CD4-positive, alpha-beta T cell treated with Interleukin-10 for 1 hour (primary cell): Measurements from ENCODE around the gene DPP10.

Experiments used
- DNase-seq: peaks from one replicate; pipeline ENCODE4 v3.0.0-alpha.2; 2020

DPP10 gene

DNA sequence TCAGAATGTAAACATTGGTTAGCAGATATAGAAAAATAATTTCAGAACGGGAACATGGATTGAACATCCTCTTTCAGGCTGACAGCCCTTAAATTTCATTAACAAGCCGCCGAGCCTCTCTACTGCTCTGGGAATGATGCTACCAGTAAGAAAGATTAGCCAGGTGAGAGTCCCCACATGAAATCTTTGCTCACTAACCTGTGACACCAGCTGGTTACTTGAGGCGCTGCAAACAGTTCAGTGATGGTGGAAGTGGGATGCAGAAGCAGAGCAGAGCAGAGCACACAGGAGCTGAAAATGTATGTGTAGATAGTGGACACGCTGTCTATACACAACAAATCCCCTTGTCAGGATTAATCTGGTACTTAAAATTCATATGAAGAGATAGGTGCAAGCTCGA lies 721.1 kb downstream of the DPP10 start:
- DNase-seq: no peak

DNA sequence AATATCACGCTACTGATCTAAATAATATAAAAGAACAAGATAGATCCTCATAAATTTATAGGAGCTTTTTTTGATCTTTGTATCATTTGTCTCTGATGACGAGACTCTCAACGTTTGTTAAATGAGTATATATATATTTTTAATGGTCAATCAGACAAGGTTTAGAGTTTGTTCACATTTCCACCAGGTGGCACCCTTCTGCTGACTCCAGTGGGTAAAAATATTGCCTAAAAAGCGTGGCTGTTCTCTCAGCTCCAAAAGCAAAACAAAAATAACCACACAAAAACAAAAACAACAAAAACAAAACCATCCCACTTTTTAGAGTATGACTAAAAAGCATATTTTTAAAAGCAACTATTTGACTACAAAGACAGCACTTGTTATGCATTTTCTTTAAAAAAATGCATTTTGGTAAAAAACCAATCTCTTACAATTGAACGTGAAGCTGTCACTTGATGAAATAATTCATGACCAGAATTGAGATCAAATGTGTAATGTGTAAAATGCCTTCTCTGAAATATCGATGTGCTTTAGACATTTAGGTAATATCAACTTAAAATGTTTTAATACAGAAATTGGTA lies 723.2 kb downstream of the DPP10 start:
- DNase-seq: no peak

DNA sequence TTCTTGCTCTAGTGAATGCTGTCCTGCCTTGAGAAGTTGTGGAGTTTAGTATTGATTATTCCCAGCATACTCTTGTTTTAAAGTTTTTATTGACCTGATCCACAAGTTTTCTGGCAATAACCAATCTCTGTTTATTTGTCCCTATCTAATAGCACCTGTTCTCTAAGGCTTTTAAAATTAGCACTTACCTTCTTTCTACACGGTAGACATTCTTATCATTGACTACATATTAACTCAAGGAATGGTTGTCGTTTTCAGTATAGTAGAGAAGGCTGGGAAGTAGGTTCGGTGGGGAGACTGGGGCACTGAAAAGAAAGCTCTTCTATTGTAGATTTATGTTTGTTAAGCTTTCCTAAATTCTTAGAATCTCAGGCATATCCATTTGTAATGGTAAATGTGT lies 726.0 kb downstream of the DPP10 start:
- DNase-seq: no peak

- no peak for DNase-seq
Observed at GRCh38 chr2:115169814-115170213, 727.4 kb downstream of the DPP10 start.

- DNase-seq: no peak
Observed at GRCh38 chr2:115171751-115172150, 729.3 kb downstream of the DPP10 start.

DNA sequence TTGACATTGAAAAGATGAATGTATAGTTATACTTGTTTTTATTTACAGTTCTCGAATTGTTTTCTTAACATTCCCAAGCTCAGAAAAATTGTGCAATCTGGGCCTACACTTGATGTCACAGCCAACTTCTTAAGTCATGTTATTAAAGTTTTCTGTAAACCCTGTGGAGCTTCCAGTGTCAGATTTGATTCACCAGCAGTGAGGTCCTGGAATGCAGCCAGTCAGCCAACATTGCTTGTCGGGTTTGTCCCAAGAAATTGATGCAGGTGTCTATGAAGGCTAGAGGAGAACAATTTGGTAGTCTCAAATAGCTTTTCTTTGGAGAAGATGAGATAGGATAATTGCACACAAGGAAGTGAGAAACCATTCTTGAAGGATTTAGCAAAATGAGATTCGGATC lies 732.2 kb downstream of the DPP10 start:
- no peak for DNase-seq

GRCh38 chr2:115183144-115183543 lies 740.7 kb downstream of the DPP10 start:
- DNase-seq: no peak

- DNase-seq: no peak
Observed at GRCh38 chr2:115190459-115190858, 748.0 kb downstream of the DPP10 start.

GRCh38 chr2:115194623-115195022 lies 752.2 kb downstream of the DPP10 start:
- no peak for DNase-seq

DNA sequence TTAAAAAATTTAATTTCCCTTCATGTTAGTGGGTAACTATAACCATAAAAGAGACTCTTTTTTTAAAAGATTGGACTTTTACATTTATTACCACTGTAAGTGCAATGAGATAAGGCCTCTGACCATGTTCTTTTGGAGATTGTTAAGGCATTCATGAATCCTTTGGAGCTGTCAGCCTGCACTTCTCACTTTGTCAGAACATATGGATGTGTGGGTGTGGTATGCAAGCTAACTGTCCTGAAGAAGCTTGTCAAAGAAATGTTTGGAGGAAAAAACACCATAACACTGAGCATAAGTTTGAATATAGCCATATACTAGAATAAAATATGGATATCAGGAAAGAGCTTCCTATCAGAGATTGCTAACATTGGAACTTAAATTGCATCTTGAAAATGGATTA lies 754.1 kb downstream of the DPP10 start:
- DNase-seq: no peak

DNA sequence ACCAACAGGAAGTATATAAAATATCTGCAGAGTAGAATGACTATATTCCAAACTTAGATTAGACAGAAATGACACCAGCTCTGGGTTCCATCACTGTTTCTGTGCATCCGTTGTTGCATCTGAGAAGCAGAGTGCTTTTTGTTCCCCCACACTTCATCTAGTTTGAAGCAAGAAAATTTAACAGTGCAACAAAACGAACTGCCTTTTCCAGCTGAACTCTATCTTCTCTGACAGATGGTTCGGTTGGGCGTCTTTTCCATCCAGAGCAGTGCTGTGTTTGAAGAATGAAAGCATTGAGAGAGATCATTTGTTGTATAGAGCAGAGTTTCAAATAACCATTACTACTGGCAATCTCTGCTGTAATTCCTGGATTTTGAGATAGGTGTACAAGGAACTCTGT lies 757.5 kb downstream of the DPP10 start:
- DNase-seq: no peak

- no peak for DNase-seq
Observed at GRCh38 chr2:115201386-115201785, 758.9 kb downstream of the DPP10 start.

- no peak for DNase-seq
Observed at GRCh38 chr2:115208493-115209164, 766.2 kb downstream of the DPP10 start.

DNA sequence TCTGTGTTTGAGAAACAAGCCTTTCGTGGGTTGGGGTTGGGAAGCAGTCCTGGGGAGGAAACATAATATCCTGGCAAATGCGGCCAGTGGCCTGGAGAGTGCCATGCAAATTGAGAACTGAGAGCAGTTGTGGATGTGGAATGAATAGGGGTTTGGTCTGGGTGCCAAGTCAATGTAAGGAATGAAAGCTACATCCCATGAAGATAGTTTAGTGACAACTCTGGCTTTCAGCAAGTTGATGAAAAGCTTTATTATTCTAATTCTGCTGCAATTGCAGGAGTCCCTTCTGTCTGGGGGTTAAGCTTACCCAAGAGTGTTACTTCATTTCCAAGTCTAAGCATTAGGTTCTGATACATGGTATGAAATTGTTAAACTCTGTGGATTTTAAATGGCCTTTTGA lies 771.6 kb downstream of the DPP10 start:
- no peak for DNase-seq

DNA sequence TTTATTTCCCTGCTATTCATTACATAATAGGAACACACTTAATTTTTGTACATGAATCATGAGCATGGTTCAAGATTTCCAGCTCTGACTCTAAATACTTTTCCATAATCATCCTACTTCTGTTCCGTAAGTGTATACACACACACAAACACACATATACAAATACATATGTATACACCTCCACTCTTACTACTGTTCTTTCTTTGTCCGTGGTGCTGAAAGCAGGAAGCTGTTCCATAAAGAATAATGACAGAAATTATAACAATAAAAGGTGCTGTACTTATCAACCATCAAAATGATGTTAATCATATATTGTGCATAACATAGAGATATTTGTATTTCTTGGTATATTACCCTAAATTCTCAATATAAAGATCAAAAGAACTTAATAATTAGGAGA lies 776.9 kb downstream of the DPP10 start:
- no peak for DNase-seq

DNA sequence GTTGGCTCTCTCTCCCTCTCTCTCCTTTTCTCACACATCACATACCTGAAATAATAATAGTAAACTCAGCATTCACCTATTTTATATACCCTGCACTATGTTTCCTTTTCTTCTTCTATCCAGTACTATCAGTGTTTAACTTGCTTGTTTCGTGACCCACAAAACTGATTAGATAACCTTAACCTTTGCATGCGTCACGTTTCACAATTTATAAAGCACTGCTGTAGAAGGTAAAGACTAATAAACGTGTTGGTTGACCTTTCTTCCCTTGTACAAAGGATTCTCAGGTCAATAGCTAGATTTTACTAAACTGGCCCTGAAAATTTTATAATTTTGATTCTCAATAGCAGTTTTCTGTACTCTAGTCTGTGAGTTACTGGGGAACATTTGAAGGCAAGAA lies 791.7 kb downstream of the DPP10 start:
- DNase-seq: no peak

- no peak for DNase-seq
Observed at GRCh38 chr2:115234737-115235136, 792.3 kb downstream of the DPP10 start.

- no peak for DNase-seq
Observed at GRCh38 chr2:115248066-115248465, 805.6 kb downstream of the DPP10 start.

- DNase-seq: no peak
Observed at GRCh38 chr2:115277366-115277765, 834.9 kb downstream of the DPP10 start.

DNA sequence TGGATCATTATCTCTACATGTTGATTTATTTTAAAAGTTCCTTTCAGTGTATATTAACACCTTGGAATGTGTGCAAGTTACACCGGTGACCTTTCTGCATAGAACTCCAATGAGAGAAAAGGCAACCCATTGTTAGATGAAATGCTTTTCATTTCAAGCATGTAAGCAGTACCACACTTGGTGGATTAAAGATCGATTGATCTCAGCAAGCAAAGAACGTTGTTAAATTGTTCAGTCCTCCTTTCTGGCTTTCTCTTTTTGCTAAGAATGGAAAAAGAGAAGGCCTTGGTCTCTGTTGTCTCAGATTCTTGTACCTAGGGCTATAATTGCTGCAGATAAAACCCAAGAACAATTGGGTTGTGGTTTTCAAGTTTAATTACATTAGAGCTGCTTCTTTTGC lies 843.0 kb downstream of the DPP10 start:
- no peak for DNase-seq

GRCh38 chr2:115290478-115290877 lies 848.0 kb downstream of the DPP10 start:
- DNase-seq: no peak

DNA sequence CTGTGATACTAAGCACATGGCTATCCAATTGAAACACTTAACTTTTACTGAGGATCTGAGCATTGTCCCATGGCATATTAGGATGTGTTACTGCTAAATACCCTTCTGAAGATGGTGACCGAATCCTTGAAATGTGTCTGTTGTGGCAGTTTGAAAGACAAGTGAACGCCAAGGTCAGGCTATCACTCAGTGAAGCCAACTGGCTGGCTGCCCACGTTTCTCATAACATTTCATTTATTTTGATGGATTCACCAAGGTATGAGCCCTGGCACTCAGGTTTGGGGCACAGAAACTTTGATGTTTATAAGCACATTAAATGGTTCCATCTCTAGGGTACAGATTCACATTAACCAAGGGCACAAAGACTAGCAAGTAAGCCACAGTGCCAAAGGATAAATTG lies 850.3 kb downstream of the DPP10 start:
- DNase-seq: no peak

DNA sequence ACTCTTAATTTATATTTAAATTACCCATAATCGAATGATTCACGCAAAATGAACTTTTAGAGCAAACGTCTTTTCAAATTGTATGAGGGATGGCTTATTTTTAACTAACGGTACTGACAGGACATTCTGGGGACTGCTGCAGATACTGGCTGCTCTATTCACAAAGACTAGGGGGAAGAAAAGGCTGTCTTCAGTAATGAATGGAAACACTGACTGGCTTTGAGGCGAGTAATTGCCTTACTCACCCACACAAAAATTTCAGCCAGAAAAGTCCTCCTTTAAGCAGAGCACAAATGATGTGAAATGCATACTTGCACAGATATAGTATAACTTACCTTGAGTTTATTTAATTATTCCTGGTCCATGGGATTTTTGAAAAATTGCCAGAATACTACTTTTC lies 852.6 kb downstream of the DPP10 start:
- DNase-seq: no peak

DNA sequence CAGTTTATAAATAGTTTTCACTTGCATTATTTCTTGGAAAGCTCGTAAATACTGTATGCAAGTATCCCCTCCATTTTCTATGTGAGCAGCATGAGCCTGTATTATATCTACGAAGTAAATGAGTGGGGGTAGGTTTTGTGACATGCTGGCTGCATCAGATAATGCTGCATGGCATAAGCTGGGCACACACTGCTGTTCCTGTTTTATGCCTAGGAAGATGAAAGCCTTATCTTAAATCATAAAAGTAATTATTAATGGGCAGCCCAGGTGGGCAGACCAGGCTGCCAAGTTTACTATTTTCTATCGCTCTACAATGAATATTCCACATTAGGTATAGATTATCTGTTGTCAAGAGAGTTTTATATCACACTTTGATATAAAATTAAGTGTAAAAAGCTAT lies 854.6 kb downstream of the DPP10 start:
- no peak for DNase-seq

GRCh38 chr2:115299199-115299598 lies 856.8 kb downstream of the DPP10 start:
- DNase-seq: no peak
